Endothelial cell of umbilical vein (primary cell): Measurements from ENCODE around the gene GCNA. TPM values are rescaled to one million over a fixed set of nuclear protein-coding genes. Genes with fewer than 3 reads are reported as not detected.
A peak's percentile ranks its signal among the peaks of the same experiment; 100 is the strongest.

Experiments used
- BruUV-seq: library from RNA; stranded (reverse); fragments of 400-500 nt; replicated peaks from 2 replicates; lab custom pipeline; 2021; lab: Mats Ljungman, UMichigan
- CTCF ChIA-PET: fragments of 300-600, 350-600 bp; sonication (Branson Sonifier 250); formaldehyde crosslinking; loops from one replicate; lab custom pipeline; 2021; ENCODE audit warnings: antibody characterized with exemption, inconsistent platforms; lab: Charles Lee
- POLR2A ChIA-PET: fragments of 300-600, 350-600 bp; sonication (Branson Sonifier 250); formaldehyde crosslinking; loops from one replicate; lab custom pipeline; 2021; ENCODE audit warnings: antibody characterized with exemption, inconsistent platforms; lab: Charles Lee
- DNase-seq: peaks from one replicate; pipeline ENCODE4 v3.0.0-alpha.2; 2011; ENCODE audit warnings: low read depth, low spot score
- FAIRE-seq: peaks from 2 replicates; lab custom pipeline; 2011; peaks lifted over from hg19 to GRCh38; lab: Jason Lieb, UNC
- H2AFZ ChIP-seq: 2 replicates; pipeline ENCODE4 v1.6.0; 2012; ENCODE audit warnings: low read depth, low read length, control low read depth, inconsistent platforms
- H3K27ac ChIP-seq: 2 replicates; pipeline ENCODE4 v1.5.1; 2011; ENCODE audit warnings: low read depth, mild to moderate bottlenecking, control low read depth, low read length, moderate library complexity; ENCODE audit not compliant: insufficient read depth
- H3K27me3 ChIP-seq, 2 experiments: 2 replicates each; pipeline versions ENCODE4 v1.6.0 to v1.6.1; 2011; ENCODE audit warnings: low read length in 2 of 2, mixed read lengths in 1 of 2; ENCODE audit not compliant: control insufficient read depth in 2 of 2, insufficient read depth in 2 of 2
- H3K36me3 ChIP-seq, 2 experiments: 2 replicates in 1 of 2; 3 replicates in 1 of 2; pipeline ENCODE4 v1.5.1; 2011; ENCODE audit warnings: low read length in 2 of 2, mild to moderate bottlenecking in 1 of 2, moderate library complexity in 1 of 2; ENCODE audit not compliant: control insufficient read depth in 2 of 2, insufficient read depth in 2 of 2; ENCODE audit errors: extremely low read depth in 1 of 2
- H3K4me1 ChIP-seq: 3 replicates; pipeline ENCODE4 v1.5.1; 2011; ENCODE audit warnings: mild to moderate bottlenecking, low read length; ENCODE audit not compliant: control insufficient read depth, insufficient read depth; ENCODE audit errors: extremely low read depth
- H3K4me2 ChIP-seq: 2 replicates; pipeline ENCODE4 v1.6.1; 2011; ENCODE audit warnings: low read length, control low read depth, mixed read lengths; ENCODE audit not compliant: insufficient read depth
- H3K4me3 ChIP-seq, 3 experiments: fragments of 200-600 bp in 1 of 3; sonication (generic), shearing (Covaris generic) in 1 of 3; replicated peaks in 1 of 3; 2 replicates each; pipeline ENCODE4 v1.5.1; 2011 to 2016; ENCODE audit warnings: control low read depth in 3 of 3, low read length in 3 of 3, mild to moderate bottlenecking in 2 of 3, inconsistent platforms in 1 of 3, low read depth in 1 of 3, moderate library complexity in 1 of 3; ENCODE audit not compliant: insufficient read depth in 1 of 3
- H3K79me2 ChIP-seq: 2 replicates; pipeline ENCODE4 v1.6.0; 2012; ENCODE audit warnings: low read length, inconsistent platforms; ENCODE audit not compliant: control insufficient read depth, insufficient read depth
- H3K9ac ChIP-seq: replicated peaks from 2 replicates; pipeline ENCODE3; 2011; ENCODE audit warnings: low read length, control low read depth; ENCODE audit not compliant: insufficient read depth; ENCODE audit errors: extremely low read depth
- H3K9me1 ChIP-seq: replicated peaks from 3 replicates; pipeline ENCODE4 v1.6.0; 2011; ENCODE audit warnings: mild to moderate bottlenecking, low read length; ENCODE audit not compliant: control insufficient read depth, insufficient read depth; ENCODE audit errors: extremely low read depth
- H3K9me3 ChIP-seq: replicated peaks from 2 replicates; pipeline ENCODE4 v1.5.1; 2012; ENCODE audit warnings: low read length, inconsistent platforms; ENCODE audit not compliant: control insufficient read depth, insufficient read depth
- H4K20me1 ChIP-seq: replicated peaks from 2 replicates; pipeline ENCODE3; 2011; ENCODE audit warnings: mild to moderate bottlenecking, low read length; ENCODE audit not compliant: control insufficient read depth, insufficient read depth; ENCODE audit errors: extremely low read depth
- EZH2 ChIP-seq: IDR thresholded peaks from 2 replicates; pipeline ENCODE4 v1.6.1; 2012; ENCODE audit warnings: borderline replicate concordance, low read depth, mild to moderate bottlenecking, moderate library complexity, low read length, inconsistent platforms; ENCODE audit not compliant: severe bottlenecking
- POLR2AphosphoS5 ChIP-seq: IDR thresholded peaks from 2 replicates; pipeline ENCODE4 v1.6.1; 2012; ENCODE audit warnings: low read depth, mild to moderate bottlenecking, control low read depth, low read length, moderate library complexity; ENCODE audit not compliant: insufficient read depth
- dilution Hi-C: fragments of 300-500 bp; cut with MboI; formaldehyde crosslinking; loops from one replicate; pipeline ENCODE4 v1.15.0; 2019; ENCODE audit warnings: low sequenced_read_pairs; ENCODE audit not compliant: extremely low pct_ligation_motif_present
- intact Hi-C: fragments of 100-400 bp; cut with micrococcal nuclease; formaldehyde crosslinking; loops from one replicate; pipeline ENCODE4 v1.10.0; 2022
- polyA plus RNA-seq, 4 experiments: library from polyadenylated mRNA; depleted of rRNA in 3 of 4; stranded (reverse) in 3 of 4; unstranded in 1 of 4; fragments of >200 nt; gene quantifications; 2 replicates each; pipeline versions ENCODE4 v1.2.1 to v1.2.3, GENCODE V29; 2011 to 2012; ENCODE audit warnings: missing spikeins in 1 of 4
- total RNA-seq: library from RNA; stranded (reverse); gene quantifications from 2 replicates; pipeline ENCODE4 v1.2.3, GENCODE V29; 2021
- TF ChIP-seq, protein P1 (sequence below), 2 donors: IDR thresholded peaks; 1 replicate in 1 of 2; 2 replicates in 1 of 2; pipeline ENCODE4 v1.5.1; 2011; ENCODE audit warnings: low read length in 2 of 2, mild to moderate bottlenecking in 2 of 2, moderate library complexity in 2 of 2, control low read depth in 1 of 2, inconsistent platforms in 1 of 2, low read depth in 1 of 2; ENCODE audit not compliant: insufficient read depth in 1 of 2; ENCODE audit errors: extremely low read depth in 1 of 2
- TF ChIP-seq, protein P2 (sequence below): IDR thresholded peaks from 2 replicates; pipeline ENCODE4 v1.6.1; 2011; ENCODE audit not compliant: insufficient read depth, insufficient read length

GCNA gene
- total and polyA plus RNA-seq, 2 donors (not counting 3 experiments of a cell fraction or from before 2014, with no cell fraction given), result 1.0 to 4.0 TPM

DNA sequence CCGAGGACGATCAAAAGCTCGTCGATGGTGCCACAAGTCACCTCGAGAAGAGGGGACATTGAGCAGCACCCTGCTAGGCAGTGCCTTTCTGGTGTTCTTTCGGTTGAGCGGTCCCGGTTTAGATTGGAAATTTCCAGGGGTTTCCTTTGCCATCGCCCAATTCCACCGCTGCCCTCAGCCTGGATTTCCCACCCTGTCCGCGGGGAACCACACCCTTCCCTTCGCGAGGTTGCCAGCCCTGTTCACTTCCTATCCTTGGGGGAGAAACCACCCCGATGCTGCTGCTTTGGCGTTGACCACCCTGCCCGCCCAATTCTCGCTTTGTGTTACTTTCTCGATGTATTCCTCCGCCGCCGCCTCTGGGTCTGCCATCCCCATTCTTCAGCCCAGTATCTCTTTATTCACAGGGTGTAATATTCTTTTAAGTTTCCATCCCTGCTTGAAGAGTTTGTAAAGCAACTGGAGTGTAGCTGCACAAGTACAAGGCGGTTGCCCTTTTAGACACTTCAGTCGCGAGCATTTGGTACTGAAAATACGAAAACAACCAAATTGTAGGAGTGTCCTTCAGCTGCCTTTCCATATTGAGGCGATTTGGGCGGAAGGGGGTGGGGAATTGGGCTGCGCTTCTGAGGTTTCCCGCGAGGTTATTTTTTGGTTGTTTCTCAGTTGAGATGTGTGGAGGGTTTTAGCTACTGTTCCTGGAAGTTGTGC, 44.2 kb upstream of the GCNA start:
- peak overlapping the region; percentile 82 for H3K9ac ChIP-seq
- dilution Hi-C loops (no loop called here), intact Hi-C loops (loop anchor here (2.0 to 5.0 kb wide), 2 partner anchors 41 to 78 kb away; no protein-coding TSS in a partner anchor)
- peaks cover 59% of the 10 kb centered on the region for H3K79me2 ChIP-seq
- no peaks in the 10 kb centered on the region for H3K27me3 ChIP-seq
- FAIRE-seq (peak; percentile 77), DNase-seq (peak; percentile 52)
- TF ChIP-seq, protein P1, sequence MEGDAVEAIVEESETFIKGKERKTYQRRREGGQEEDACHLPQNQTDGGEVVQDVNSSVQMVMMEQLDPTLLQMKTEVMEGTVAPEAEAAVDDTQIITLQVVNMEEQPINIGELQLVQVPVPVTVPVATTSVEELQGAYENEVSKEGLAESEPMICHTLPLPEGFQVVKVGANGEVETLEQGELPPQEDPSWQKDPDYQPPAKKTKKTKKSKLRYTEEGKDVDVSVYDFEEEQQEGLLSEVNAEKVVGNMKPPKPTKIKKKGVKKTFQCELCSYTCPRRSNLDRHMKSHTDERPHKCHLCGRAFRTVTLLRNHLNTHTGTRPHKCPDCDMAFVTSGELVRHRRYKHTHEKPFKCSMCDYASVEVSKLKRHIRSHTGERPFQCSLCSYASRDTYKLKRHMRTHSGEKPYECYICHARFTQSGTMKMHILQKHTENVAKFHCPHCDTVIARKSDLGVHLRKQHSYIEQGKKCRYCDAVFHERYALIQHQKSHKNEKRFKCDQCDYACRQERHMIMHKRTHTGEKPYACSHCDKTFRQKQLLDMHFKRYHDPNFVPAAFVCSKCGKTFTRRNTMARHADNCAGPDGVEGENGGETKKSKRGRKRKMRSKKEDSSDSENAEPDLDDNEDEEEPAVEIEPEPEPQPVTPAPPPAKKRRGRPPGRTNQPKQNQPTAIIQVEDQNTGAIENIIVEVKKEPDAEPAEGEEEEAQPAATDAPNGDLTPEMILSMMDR (IDR thresholded peaks at IDR 0.05; ENCODE audit: extremely low read depth in 1 of 2, insufficient read depth in 1 of 2, low read depth in 1 of 2, low read length in 2 of 2), result no peak
- no peak for TF ChIP-seq POLR2AphosphoS5
- TF ChIP-seq, protein P2, sequence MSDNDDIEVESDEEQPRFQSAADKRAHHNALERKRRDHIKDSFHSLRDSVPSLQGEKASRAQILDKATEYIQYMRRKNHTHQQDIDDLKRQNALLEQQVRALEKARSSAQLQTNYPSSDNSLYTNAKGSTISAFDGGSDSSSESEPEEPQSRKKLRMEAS, result no peak
- no peak for TF ChIP-seq EZH2
- peak overlapping the region; percentile 58 for H3K27ac ChIP-seq
- peak overlapping the region; percentile 56 to 89 (median 59) for H3K4me3 ChIP-seq
- ChIA-PET POLR2A (interaction anchor here (1.5 kb wide), 1 partner anchor 8 kb away, joined by 5 read pairs; no protein-coding TSS in a partner anchor), CTCF (interaction anchor here (0.7 to 1.4 kb wide), 3 partner anchors 9 to 18 kb away, joined by 3 to 5 read pairs (median 4); no protein-coding TSS in a partner anchor)
- no peak overlapping the region for H2AFZ ChIP-seq
- peaks cover 7% of the 10 kb centered on the region for H4K20me1 ChIP-seq
- H3K9me3 ChIP-seq, result no peaks in the 10 kb centered on the region
- BruUV-seq, result no TSS peak
- H3K36me3 ChIP-seq, result no peaks in the 10 kb centered on the region
- peak overlapping the region; percentile 95 for H3K4me2 ChIP-seq
- peaks cover 15% of the 10 kb centered on the region for H3K4me1 ChIP-seq
- H3K9me1 ChIP-seq, result no peaks in the 10 kb centered on the region
